Daoy (cell line): ENCODE measurements around the gene ICA1. TPM values are rescaled to one million over a fixed set of nuclear protein-coding genes. Genes with fewer than 3 reads are reported as not detected.

Experiments used
- DNase-seq: peaks from one replicate; pipeline ENCODE4 v3.0.0-alpha.2; 2015; ENCODE audit warnings: low read depth
- total RNA-seq: library from RNA; depleted of rRNA; stranded (reverse); fragments of >200 nt; shearing (Covaris generic); gene quantifications from 2 replicates; pipeline ENCODE4 v1.2.3, GENCODE V29; 2014

Gene ICA1
- total RNA-seq, 1 experiment from 2014 or later: 18.1 TPM

DNA sequence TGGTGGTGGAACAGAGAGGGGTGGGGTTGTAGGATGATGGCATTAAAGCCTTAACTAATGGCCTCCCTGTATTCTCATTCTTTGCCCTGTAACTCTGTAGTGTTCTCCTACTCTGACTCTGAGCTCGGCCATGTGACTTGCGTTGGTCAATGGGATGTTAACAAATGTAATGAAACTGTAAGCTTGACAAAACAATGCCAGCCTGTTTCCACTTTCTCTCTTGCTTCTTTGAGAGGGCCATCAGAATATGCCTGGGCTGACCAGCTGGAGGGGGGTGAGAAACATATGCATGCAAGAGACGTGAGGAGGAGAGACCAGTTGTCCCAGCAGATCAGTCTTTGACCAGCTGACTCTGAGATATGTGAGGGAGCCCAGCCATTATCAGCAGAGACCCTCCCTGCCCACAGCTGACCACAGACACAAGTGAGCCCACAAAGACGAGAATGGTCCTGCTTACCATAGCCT is 100.6 kb downstream of the ICA1 start:
- peak; percentile 16 for DNase-seq

- DNase-seq: peak; percentile 3
Observed at GRCh38 chr7:8160779-8161345, 101.1 kb downstream of the ICA1 start.

GRCh38 chr7:8160250-8160649 is 101.7 kb downstream of the ICA1 start:
- no peak for DNase-seq

DNA sequence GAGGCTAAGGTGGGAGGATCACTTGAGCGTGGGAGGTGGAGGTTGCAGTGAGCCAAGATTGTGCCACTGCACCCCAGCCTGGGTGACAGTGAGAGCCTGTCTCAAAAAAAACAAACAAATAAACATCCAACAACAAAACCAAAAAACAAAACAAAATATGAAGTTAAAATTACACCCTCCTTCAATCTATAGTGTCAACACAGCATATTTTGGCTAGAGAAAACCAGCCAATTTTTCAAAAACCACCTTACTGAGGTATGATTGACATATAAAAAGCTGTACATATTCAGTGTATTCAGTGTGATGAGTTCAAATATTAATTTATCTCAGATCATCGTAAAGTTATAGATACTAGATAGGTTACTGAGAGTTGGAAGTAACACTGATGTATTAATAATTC is 102.4 kb downstream of the ICA1 start:
- DNase-seq: no peak

DNA sequence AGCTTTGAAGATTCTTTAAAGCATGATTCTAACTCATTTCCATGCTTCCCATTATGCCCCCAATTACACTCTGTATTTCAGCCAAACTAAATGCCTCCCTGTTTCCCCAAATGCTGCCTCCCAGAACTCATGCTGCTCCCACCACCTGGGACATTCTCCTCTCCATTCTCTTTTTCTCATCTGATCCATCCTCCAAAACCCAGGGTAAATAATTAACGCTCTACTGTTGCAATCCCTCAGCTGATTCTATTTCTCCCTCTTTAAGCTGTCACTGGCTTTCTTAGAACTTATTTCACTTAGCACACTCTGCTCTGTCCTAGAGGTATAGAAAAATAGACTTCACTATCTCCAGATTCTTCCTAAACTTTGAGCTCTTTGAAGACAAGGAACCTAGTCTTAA is 104.7 kb downstream of the ICA1 start:
- DNase-seq: no peak

GRCh38 chr7:8155836-8156235 is 106.1 kb downstream of the ICA1 start:
- no peak for DNase-seq

GRCh38 chr7:8154272-8154671 is 107.7 kb downstream of the ICA1 start:
- no peak for DNase-seq

DNA sequence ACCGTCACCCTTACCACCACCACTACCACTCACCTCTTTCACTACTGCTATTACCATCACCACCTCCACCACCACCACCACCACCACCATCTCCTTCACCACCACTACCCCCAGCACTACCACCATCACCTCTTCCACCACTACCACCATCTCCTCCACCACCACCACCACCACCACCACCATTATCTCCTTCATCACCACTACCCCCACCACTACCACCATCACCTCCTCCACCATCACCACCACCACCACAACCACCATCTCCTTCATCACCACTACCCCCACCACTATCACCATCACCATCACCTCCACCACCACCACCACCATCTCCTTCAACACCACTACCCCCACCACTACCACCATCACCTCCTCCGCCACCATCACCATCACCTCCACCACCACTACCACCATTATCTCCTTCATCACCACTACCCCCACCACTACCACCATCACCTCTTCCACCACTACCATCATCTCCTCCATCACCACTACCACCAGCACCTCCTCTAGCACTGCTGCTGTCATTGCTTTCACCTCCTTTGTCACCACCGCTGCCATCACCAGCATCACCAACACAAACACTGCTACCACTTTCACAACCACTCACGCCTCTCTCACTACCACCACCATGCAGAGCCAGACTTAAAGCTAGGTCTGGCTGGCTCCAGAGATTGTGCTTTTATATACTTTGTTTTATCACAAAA is 109.3 kb downstream of the ICA1 start:
- no peak for DNase-seq

GRCh38 chr7:8151161-8151725 is 110.7 kb downstream of the ICA1 start:
- DNase-seq: no peak

- no peak for DNase-seq
Observed at GRCh38 chr7:8149222-8149621, 112.7 kb downstream of the ICA1 start.

DNA sequence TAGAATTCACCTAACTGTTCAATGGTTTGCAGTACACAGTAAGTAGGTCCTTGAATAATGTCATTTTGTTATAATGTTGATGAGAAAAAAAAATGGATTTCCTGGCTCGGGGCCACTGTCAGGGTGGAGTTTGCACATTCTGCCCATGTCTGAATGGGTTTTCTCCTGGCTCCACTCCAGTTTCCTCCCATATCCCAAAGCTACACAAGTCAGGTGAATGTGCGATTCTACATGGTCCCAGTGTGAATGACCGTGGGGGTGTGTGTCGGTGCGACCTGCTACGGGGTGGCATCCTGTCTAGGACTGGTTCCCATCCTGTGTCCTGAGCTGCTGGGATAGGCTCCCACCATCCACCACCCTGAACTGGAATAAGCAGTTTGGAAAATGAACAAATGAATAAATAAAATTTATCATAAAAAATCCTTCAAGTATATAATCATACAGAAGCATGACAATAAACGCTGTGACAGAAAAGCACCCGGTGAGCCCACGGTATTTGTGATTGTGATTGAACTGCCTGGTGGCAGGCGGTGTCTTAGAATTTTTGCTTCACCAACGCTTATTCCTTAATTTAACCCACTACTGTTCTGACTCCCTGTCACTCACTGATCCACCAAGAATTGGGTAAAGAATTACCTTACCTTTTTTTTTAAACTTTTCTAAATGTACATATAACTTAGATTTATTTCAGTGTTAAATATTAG is 114.1 kb downstream of the ICA1 start:
- DNase-seq: no peak

DNA sequence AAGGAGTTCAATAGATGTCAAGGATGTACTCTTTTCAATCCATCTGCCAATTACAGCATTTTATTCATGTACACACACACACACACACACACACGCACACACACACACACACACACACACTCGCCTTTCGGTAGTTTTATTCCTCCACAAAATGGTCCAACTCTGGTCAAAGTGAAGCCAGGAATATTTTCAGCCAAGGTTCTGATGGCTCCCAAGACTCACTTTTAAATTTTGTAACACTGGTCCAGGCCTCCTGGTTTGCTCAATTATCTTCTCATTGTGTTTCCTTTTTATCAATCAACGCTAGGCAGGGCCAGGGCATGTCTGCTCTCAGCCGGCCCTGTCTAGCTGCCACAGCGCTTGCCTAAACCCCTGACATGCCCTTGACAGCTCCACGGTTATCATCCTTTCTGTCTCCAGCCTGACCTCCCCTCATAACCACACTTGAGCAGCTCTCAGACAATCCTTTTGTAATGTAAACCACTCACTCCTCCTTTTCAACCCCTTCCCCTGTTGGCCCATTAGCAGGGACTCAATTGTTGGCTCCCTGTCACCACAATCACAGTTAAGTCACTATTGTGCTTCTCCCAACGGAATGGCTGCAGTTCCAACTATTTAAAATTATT is 115.1 kb downstream of the ICA1 start:
- no peak for DNase-seq

GRCh38 chr7:8146106-8146787 is 115.7 kb downstream of the ICA1 start:
- no peak for DNase-seq

- DNase-seq: no peak
Observed at GRCh38 chr7:8144856-8145255, 117.1 kb downstream of the ICA1 start.

DNA sequence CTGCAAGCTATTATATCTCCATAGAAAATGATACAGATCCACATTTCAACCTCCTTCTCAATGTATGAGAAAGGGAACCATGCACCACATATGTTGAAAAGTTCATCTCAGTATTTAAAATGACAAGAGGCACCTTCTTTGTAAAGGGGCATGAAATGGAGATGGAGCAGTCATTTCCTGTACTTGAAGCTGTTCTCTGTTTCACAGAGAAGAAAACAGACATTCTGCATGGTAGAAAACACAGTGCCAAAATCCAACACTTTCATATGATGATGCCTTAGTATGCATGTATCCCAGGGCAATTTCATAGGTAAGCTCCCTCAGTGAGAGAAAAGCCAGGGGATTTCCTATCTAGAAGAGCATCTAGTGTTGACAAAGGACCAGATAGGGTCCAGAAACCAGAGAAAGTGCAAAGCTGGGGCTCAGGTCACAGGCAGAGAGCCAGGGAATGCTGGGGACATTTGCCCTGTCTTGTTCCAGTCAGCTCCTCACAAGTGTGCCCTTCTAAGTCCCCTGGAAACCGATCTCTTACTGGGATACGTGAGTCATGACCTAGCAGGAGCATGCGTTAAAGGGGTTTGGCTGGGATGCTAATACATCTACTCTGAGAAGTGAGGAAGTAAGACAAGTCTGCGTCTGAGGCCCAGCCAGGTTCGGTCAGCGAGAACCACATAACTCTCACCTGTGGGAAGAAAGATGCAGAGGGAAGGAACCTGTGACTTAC is 118.7 kb downstream of the ICA1 start:
- no peak for DNase-seq

GRCh38 chr7:8142477-8142876 is 119.5 kb downstream of the ICA1 start:
- no peak for DNase-seq

GRCh38 chr7:8141070-8141469 is 120.9 kb downstream of the ICA1 start:
- DNase-seq: no peak

DNA sequence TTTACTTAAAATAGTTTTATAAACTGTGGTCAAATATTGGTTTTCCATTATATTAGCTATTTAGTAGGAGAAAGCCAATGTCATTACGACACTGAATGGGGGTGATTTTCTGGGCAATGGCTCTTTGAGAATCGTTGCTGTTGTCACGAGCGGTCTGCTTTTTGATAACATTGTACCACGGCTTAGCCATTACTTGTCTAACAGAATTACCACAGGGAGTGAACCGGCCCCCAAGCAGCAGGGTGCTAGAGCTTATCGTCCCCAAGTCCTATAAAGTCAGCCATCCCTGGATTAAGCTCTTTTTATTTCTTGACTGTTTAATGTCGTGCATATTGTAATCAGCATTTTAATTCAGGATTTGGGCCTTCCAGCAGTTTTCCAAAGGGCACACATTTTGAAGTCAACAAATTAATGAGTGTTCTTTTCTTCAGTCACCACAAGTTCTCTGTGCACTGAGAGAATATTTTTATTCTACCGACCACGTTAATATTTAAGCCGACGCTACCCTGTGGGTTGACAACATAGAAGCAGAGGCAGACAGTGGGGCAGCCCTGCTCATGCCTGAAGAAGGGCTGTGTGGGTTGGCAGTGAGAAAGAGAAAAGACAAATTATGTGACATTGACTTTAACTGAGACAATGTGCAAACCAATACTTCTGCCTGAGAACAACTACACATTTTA is 125.8 kb downstream of the ICA1 start:
- DNase-seq: no peak

- DNase-seq: no peak
Observed at GRCh38 chr7:8135417-8135816, 126.5 kb downstream of the ICA1 start.

- DNase-seq: peak; percentile 54
Observed at GRCh38 chr7:8134089-8134733, 127.8 kb downstream of the ICA1 start.
